Measurements from ENCODE around the gene UBE2D1. TPM values are rescaled to one million over a fixed set of nuclear protein-coding genes. Genes with fewer than 3 reads are reported as not detected.

The UBE2D1 gene
- total RNA-seq, 1 experiment from 2014 or later, result 25.9 TPM

DNA sequence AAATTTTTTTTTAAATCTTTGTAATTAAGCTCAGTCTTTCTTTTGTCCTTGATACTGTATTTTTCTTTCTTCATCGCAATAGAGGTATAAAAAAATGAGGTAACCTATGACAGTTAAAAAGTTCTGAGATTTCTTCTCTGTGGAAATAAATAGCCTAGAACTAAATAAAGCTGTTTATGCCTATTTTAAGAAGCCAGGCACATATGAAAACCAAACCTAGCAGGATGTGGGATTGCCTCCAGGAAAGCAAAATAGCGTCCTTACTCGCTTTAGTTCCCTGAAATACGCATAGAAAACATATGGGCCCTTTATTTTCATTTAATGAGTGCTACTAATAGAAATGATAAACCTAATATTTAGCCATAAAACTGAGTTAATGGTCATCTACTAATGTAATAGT, 6.6 kb downstream of the UBE2D1 start:
- DNase-seq (ENCODE audit: low spot score), result no peak

GRCh38 chr10:58341947-58342346, 7.1 kb downstream of the UBE2D1 start:
- no peak for DNase-seq (ENCODE audit: low spot score)

- no peak for DNase-seq (ENCODE audit: low spot score)
These were observed 13.2 kb downstream of the UBE2D1 start for GRCh38 chr10:58347967-58348366.

DNA sequence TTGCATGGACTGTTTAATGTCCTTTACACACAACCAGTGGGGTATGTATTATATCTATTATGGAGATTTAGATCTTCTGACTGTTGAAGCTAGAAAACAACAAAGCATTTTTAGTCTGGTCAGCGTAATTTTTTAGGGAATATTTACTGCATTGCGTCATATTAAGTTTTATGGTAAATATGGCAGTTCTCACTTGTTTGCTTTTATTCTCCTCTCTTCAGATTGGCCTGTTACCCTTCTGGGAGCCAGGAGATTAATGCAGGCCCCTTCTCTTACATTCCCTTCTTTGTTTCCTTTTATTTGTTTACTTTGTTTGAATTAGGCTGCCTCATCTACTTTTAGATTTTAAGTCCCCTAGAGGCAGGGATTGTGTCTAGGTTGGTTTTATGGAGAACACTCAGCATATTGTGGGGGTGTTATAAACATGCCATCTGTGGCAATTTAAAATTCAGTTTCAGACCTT, 13.8 kb downstream of the UBE2D1 start:
- no peak for DNase-seq (ENCODE audit: low spot score)

DNA sequence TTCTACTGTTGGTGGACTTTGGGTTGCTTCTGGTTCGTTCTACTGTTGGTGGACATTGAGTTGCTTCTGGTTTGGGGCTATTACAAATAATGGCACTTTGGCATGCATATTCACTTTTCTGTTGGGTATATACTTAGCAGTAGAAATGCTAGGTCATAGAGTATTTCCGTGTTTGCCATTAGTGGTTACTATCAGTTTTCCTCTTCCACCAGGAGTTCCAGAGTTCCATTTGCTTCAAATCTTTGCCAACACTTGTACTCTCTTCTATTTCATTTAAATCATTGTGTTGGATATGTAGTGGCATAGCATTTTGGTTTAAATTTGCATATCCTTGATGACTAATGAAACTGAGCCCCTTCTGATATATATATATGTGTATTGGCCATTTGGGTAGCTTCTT, 15.2 kb downstream of the UBE2D1 start:
- no peak for DNase-seq (ENCODE audit: low spot score)

GRCh38 chr10:58350619-58351323, 16.0 kb downstream of the UBE2D1 start:
- DNase-seq (ENCODE audit: low spot score), result no peak

- DNase-seq (ENCODE audit: low spot score), result no peak
These were observed 17.1 kb downstream of the UBE2D1 start for GRCh38 chr10:58351616-58352578.

- DNase-seq (ENCODE audit: low spot score), result no peak
These were observed 18.3 kb downstream of the UBE2D1 start for GRCh38 chr10:58352956-58353610.

DNA sequence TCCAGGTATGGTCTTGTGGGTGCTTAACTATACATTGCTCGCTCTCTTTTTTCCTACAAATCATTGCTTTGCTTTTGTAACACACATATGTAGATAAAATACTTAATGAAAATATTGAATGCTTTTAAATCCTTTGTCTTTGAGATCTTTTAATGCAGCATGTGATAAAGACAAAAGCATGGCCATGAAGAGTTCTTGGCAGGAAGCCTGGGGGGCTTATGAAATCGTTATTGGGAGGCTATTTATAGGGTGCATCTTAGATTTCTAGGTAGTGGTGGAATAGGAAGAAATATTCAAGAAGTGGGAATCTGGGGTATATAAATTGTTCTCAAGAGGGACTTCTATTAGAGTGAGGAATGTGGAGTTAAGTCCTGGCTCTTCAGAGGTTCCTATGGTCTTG, 21.9 kb downstream of the UBE2D1 start:
- no peak for DNase-seq (ENCODE audit: low spot score)

GRCh38 chr10:58358314-58358933, 23.6 kb downstream of the UBE2D1 start:
- no peak for DNase-seq (ENCODE audit: low spot score)

DNA sequence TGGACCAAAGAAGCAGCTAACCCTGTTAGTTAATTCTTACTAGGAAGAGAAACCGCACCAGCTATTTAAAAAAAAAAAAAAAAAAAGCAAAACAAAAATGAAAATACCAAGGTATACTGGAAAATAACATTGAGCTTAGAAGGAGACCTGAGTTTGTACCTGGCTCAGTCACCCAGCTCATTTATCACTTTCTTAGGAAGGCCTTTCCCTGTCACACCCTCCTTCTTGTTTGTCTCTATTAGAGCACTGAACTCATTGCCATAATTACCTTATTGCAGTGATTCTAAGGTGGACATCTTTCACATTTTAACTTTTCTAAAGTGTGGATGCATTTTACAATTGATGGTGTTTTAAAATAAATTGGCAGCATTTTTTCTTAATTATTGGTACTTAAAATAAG, 24.1 kb downstream of the UBE2D1 start:
- no peak for DNase-seq (ENCODE audit: low spot score)

DNA sequence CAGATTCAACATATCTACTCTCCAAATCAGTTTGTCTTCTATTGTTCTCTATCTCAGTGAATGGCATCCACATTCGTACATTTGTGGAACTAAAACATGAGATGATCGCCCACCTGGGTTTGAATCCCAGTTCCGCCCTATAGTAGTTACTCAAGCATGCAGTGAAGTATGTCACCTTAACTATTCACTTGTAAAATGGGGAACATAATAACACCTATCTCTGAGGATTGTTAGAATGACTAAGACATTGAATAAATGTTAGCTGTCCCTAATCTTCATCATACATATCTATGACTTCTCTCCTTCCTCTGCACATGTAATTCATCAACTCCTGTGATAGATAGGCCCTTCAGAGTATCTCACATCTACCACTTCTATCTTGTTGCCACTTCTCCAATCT, 24.7 kb downstream of the UBE2D1 start:
- DNase-seq (ENCODE audit: low spot score), result no peak

DNA sequence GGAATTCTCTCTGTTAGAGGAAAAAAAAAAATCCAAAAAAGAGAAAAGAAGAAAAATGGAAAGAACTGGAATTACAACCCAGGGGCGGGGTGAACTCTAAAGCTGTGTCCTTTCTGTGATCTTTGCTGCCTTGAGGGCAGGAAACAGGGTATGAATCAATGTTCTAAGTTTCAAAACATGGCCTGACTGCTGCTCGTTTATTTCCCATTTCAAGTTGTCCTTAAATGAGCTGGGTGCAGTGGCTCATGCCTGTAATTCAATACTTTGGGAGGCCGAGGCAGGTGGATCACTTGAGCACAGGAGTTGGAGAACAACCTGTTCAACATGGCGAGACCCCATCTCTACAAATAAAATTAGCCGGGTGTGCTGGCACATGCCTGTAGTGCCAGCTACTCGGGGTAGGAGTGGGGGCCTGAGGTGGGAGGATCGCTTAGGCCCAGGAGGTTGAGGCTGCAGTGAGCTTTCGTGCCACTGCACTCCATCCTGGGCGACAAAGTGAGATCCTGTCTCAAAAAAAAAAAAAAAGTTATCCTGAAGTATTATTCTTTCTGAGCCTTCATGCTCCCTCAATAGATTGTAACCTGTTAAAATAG, 25.7 kb downstream of the UBE2D1 start:
- no peak for DNase-seq (ENCODE audit: low spot score)

GRCh38 chr10:58361353-58361752, 26.5 kb downstream of the UBE2D1 start:
- DNase-seq (ENCODE audit: low spot score), result no peak

- DNase-seq (ENCODE audit: low spot score), result no peak
These were observed 27.4 kb downstream of the UBE2D1 start for GRCh38 chr10:58362027-58362789.

GRCh38 chr10:58367069-58367468, 32.3 kb downstream of the UBE2D1 start:
- DNase-seq (ENCODE audit: low spot score), result no peak

DNA sequence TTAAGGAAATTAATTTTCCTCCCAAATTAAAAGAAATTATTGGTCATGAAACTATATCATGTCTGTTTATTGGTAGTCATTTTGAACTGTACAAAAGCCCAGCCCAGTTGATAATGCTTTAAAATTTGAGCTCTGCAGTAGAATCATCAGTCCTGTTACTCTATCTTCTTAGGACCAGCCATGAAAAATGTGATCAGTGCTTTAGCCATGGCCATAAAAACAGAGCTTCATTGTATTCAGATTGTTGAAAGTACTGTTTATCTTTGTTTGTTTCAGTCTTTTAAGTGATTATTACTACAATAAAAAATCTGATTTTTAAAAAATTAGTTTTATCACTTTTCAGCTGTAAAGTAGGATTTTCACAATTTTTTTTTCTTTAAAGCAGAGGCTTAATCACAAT, 36.7 kb downstream of the UBE2D1 start:
- DNase-seq (ENCODE audit: low spot score), result no peak

GRCh38 chr10:58372607-58373441, 38.0 kb downstream of the UBE2D1 start:
- DNase-seq (ENCODE audit: low spot score), result no peak

- DNase-seq (ENCODE audit: low spot score), result no peak
These were observed 38.6 kb downstream of the UBE2D1 start for GRCh38 chr10:58373442-58373827.

DNA sequence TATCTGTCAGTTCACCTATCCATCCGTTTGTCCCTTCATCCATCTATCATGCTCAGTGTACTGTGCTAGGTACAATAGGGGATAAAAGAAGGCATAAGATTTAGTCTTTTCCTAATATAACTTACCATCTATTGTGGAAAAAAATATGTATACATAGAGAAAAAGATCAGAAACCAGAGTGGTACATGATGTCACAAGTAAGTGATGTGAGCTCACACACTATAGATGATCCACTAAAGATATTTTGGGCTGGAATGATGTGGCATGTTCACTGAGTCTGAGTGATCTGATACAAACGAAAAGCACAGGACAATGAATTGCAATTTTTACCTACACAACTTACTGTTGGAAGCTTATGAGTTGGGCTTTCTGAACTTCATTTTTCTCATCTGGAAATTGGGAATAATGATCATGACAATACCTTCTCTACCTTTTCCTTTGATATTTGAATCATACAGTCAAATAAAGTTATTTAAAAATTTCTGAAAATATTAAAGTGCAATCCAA, 47.7 kb downstream of the UBE2D1 start:
- DNase-seq (ENCODE audit: low spot score), result no peak

Data from A172 (cell line).